ENCODE data around the gene ZNF771.

Gene ZNF771

DNA sequence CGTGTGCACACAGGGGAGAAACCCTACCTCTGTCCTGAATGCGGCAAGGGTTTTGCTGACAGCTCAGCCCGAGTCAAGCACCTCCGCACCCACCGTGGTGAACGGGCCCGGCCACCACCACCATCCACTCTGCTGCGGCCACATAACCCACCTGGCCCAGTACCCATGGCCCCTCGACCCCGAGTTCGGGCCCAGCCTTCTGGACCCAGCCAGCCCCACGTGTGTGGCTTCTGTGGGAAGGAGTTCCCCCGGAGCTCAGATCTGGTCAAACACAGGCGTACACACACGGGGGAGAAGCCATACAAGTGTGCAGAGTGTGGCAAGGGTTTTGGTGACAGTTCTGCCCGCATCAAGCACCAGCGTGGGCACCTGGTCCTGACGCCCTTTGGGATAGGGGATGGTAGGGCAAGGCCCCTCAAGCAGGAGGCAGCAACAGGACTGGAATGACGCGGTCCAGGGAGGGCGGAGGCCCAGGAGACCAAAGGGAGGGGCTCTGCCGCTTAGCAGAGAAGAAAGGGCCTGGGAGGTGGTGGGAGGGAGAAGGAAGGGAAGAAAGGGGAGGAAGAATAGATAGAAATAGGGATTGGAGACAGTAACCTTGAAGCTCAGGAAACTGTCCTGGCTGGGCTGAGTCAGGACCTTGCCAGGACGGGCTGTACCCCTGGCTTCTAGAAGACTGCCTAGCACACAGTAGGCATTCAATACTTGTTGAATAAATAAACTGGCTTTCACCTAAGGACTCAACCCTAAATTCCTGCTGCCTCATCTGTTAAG is 8.6 kb upstream of the ZNF771 start:
- DNase-seq (ENCODE audit: low read depth), result no peak

DNA sequence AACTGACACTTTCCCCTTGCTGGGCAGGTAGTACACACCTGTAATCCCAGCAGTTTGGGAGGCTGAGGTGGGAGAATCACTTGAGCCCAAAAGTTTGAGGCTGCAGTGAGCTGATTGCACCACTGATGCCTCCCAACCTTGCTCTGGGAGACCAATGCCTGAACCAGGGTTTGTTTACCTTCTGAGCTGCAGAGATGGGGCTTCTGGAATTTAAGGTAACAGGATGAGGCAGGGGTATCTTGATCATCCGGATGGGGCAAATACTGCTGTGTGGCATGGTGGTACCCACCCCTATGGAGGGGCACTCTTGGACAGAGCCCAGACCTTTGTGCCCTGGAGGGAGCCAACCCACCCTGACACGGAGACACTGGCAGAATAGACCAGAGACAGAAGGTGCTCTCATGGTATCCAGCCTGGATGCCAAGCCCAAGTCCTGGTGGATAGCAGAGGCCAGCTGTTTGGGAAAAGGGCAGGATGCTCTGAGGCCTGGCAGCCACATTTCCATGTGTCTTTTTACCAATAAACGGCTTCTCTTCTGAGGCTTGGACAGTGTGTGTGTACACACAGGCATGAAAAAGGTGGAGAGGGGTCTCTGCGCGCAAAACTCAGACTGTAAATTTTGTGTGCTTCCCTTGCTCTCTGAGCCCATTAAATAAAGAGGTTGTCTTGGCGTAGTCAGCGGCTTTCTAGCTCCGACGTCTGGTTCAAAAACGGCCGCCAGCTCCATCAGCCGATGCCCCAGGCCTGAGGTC is 7.8 kb upstream of the ZNF771 start:
- DNase-seq (ENCODE audit: low read depth), result no peak

DNA sequence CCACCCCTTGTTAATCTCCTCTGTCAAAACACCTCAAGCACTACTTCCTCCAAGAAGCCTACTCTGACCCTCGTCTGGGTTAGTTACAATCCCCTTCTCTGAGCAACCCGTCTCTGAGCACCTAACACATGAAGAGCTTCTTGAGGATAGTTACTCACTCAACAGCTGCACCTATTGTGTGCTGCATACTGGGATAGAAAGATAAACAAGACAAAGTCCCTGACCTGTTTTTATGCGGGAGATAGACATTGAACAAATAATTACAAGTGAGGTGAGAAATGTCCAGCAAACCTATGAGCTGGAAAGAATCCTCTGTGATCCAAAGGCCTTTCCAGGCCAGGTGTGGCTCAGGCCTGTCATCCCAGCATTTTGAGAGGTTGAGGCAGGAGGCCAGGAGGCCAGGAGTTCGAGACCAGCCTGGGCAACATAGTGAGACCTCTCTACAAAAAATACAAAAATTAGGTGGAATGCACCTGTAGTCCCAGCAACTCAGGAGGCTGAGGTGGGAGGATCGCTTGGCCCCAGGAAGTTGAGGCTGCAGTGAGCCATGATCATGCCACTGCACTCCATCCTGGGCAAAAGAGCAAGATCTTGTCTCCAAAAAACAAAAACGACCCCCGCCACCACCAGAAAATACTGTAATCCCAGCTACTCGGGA is 5.5 kb upstream of the ZNF771 start:
- no peak for DNase-seq (ENCODE audit: low read depth)

DNA sequence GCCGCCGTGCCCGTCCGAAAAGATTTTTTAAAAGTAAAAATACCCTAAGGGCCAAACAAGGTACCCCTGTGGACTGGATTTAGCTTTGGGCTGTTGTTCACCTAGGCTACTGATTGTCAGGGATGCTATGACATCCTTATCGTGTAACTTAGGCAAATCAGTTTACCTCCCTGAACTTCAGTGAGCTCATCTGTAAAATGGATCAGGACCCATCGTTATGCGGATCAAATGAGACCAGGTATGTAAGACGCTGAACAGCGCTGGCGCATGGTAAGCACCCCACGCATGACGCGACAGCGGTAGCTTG is 658 bp upstream of the ZNF771 start:
- no peak for DNase-seq (ENCODE audit: low read depth)

DNA sequence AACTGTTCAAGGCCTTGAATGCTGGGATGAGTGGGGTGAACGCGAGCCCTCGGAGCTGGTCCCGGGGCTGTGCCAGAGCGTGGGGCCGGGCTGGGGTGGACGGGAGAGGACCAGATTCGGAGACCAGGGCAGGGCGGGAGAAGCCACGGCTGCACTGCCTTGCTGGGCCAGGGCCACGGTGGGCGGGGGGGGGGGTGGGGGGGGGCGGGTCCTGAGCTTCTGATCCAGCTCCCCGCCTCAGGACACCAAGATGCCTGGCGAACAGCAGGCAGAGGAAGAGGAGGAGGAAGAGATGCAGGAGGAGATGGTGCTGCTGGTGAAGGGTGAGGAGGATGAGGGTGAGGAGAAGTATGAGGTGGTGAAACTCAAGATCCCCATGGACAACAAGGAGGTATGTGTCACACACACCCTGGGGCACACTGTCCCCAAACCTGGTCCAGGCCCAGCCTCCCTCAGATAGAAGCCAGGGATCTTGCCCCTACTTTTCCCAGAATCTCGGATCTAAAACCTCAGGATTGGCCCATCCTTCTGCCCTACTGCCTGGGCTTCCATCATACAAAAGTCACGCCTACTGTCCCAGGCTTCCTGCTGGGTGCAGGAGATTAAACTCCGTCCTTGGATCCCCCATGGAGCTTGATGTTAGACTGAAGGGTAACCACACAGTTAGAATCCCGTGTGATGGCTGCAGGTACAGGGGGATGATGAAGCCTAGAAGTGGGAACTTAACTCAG is 563 bp downstream of the ZNF771 start:
- no peak for DNase-seq (ENCODE audit: low read depth)

DNA sequence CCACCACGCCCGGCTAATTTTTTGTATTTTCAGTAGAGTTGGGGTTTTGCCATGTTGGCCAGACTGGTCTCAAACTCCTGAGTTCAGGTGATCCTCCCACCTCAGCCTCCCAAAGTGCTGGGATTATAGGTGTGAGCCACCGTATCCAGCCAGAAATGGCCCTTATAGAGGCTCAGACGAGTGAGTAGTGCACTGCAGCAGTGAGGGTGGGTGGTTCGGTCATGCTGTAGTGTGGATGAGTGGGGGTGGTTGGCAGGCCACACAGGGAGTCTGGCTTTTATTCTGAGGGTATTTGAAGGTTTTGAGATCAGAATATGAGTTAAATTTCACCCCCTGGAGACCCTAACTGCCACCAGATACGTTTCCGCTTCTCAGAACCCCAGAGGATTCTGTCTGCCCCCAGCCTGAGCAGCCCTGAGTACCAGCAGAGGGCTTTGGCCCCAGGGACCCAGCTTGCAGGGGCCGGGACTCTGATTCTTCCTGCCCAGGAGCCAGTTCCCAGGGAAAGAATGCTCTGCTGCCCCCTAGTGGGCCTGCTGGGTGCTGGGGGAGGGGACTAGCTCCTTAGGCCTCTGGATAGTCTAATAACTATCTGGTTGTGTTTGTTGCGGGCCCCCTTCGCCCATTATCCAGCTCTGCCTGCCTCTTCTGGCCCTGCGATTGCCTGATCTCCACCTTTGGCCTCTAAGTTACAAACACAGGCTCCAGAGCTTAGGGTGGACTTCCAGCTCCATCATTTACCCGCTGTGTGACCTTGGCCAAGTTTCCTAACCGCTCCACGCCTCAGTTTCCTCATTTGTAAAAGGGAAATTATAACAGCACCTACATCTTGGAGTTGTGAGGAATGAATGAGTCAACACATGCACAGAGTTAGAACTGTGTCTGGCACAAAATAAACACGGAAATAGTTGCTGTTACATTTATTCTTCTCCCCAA is 2.0 kb downstream of the ZNF771 start:
- peak; percentile 89 for DNase-seq (ENCODE audit: low read depth)

DNA sequence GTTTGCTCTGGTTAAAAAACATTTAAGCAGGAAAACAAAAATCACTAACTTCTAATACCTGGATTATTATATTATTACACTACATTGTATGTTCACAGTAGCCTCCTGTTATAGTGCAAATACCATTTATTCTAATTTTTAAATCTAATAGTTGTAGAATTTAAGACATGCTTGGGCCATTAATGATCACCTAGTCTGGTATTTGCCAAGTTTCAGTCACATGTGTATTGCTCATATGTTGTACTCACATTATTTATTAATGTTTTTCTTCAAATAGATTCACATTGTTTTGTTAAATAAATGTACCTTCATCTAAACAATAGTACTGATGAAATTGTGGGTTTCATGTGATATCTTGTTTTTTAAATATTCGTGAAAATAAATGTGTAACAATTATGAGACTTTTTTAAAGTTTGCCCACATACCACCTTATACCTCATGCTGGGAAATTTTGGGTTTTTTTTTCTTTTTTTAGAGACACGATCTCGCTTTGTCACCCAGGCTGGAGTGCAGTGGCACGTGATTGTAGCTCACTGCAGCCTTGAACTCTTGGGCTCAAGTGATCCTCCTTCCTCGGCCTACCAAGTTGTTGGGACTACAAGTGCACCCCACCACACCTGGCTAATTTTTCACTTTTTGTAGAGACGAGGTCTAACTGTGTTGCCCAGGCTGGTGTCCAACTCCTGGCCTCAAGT is 5.9 kb downstream of the ZNF771 start:
- DNase-seq (ENCODE audit: low read depth), result no peak

DNA sequence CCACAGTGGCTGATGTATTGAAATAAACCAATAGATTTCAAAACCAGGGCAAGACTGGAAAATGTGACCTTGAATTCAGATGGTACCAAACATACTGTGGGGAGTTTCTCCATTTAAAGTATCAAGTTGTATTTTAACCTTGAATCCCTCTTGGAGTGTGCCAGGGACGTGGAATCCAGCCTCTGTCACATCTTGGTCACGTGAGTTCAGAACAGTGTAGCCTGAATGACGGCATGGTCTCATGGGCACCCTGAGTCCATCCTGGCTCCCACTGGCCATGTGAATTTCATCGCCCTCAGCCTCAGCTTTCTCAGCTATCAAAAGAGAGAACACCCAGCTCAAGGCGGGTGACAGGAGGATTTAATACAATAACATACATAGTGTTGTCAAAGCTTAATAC is 6.8 kb downstream of the ZNF771 start:
- DNase-seq (ENCODE audit: low read depth), result no peak

DNA sequence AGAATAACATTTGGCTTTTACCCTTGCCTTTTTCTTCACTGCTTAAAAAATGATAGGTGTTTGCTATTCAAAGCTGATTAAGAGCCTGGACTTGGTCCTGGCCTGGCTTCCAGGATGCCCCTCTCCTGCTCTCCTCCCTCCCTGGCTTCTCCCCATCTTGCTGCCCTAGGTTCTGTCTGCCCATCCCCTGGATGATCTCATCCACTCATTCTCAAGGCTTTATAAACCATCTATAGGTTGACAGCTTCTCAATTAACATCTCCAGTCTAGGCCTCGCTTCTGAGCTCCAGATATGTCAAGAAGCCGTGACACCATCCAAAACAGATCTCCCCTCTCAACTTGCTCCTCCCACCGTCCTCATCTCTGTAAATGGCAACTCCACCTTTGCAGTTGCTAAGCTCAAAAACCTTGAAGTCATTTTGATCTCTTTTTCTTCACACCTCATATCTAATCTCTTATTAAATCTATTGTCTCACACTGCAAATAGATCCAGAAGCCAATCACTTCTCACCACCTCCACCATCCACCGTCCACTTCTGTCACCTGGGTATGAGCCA is 8.7 kb downstream of the ZNF771 start:
- DNase-seq (ENCODE audit: low read depth), result no peak

DNA sequence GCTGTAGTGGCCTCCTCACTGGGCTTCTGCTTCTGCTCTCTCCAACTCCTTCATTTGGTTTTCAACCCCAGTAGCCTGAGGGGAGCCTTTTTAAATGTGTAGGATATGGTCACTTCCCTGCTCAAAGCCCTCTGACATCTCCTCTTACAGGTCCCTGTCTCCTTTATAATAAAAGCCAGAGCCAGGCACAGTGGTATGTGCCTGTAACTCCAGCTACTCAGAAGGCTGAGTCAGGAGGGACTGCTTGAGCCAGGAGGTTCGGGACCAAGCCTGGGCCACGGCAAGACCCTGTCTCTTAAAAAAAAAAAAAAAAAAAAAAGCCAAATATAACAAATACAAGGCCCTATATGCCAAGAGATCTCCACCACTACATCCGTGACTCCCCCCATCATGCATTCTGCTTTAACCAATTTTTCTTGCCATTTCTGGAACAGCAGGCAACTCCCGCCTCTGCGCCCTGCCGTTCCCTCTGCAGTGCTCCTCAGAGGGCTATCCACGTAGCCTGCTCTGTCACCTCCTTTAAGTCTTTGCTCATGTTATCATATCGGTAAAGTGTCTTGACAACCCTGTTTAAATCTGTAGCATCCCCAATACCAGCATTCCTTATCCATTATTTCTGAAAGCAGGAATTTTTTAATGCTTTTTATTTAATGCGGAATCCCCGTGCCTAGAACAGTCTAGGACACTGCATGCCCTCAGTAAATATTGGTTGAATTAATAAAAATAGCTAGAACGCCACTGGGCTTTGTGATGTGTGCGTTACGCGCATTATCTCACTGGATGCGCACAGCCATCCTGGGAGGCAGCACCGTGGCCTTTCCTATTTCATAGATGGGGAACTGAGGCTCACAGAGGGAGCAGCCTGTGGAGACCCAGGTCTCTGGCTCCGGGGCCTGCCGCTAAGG is 9.5 kb downstream of the ZNF771 start:
- no peak for DNase-seq (ENCODE audit: low read depth)

DNA sequence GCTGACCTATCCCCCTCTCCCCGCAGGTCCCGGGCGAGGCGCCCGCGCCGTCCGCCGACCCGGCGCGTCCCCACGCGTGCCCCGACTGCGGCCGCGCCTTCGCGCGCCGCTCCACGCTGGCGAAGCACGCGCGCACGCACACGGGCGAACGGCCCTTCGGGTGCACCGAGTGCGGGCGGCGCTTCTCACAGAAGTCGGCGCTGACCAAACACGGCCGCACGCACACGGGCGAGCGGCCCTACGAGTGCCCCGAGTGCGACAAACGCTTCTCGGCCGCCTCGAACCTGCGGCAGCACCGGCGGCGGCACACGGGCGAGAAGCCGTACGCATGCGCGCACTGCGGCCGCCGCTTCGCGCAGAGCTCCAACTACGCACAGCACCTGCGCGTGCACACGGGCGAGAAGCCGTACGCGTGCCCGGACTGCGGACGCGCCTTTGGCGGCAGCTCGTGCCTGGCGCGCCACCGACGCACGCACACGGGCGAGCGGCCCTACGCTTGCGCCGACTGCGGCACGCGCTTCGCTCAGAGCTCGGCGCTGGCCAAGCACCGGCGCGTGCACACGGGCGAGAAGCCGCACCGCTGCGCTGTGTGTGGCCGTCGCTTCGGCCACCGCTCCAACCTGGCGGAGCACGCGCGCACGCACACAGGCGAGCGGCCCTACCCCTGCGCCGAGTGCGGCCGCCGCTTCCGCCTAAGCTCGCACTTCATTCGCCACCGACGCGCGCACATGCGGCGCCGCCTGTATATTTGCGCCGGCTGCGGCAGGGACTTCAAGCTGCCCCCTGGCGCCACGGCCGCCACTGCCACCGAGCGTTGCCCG is 10.3 kb downstream of the ZNF771 start:
- peak; percentile 83 for DNase-seq (ENCODE audit: low read depth)

DNA sequence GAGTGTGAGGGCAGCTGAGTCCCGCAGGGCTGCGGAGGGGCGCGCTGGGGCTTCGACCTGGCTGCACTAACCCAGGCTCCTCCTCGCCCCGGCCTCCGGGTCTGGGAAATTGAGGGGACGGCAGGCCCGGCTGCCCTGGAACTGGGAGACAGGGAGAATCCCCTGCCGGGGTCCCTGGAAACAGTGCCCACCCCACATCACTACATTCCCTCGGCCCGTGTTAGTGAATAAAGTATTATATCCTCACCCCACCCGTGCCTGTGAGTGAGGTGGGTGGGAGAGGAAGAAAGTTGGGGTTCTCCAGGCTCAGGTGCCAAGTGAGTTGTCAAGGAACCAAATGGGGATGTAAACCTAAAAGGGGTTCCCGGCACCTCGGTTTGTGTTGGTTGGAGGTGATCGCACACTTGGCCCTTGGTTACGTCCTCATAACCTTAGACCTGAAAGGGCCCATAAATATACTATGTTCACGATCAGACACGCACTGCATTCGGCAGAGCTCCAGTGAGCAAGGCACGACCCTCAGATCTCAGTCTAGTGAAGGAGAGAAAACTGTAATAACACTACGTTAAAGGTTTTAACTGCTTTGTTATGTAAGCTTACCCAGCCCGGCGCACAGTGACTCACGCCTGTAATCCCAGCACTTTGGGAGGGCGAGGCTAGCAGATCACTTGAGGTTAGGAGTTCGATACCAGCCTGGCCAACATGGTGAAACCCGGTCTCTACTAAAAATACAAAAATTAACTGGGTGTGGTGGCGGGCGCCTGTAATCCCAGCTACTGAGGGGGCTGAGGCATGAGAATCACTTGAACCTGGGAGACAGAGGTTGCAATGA is 11.2 kb downstream of the ZNF771 start:
- DNase-seq (ENCODE audit: low read depth), result no peak

DNA sequence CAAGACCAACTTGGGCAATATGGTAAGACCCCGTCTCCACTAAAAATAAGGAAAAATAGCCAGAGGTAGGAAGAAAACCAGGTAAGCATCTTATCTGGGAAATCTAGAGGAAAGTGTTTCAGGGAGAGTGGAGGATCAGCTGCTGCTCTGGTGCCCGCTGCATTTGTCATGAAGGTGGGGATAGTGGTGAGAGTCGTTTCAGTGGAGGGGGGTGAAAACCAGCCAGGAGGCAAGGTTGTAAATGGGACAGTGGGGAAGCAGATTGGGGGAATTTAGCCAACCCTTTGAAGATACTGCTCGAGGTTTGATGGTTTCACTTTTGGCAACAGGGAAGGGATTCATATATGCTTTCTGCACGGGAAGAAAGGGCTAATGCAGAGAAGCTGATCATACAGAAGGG is 13.6 kb downstream of the ZNF771 start:
- DNase-seq (ENCODE audit: low read depth), result no peak

DNA sequence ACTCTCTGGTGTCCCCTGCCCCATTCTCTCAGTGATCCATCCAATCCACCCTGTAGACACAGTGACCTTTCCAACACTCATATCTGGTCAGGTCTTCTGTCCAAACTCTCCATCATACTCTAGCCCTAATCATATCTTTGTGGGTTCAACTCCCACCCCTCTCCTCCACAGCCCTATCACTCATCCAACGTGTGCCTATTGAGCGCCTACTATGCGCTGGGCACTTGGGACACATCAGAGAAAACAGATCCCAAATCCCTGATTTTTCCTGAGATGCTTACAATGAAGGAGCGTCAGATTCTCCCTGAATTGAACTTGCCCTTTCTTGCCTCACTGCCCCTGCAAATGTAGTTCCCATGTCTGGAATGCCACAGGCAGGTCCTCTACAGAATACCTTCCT is 20.6 kb downstream of the ZNF771 start:
- DNase-seq (ENCODE audit: low read depth), result no peak

DNA sequence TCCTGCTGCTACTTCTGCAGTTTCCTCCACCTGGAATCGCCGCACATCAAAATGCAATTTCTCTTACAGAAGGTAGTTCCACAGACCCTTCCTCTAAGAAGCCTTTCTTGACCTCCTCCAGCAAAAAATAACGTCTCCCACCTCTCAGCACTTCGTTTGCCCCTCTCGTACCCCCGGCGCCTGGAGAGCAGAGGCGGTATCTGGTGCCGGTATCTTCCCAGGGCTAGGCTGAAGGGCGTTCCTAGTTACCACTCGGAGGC is 21.9 kb downstream of the ZNF771 start:
- no peak for DNase-seq (ENCODE audit: low read depth)

DNA sequence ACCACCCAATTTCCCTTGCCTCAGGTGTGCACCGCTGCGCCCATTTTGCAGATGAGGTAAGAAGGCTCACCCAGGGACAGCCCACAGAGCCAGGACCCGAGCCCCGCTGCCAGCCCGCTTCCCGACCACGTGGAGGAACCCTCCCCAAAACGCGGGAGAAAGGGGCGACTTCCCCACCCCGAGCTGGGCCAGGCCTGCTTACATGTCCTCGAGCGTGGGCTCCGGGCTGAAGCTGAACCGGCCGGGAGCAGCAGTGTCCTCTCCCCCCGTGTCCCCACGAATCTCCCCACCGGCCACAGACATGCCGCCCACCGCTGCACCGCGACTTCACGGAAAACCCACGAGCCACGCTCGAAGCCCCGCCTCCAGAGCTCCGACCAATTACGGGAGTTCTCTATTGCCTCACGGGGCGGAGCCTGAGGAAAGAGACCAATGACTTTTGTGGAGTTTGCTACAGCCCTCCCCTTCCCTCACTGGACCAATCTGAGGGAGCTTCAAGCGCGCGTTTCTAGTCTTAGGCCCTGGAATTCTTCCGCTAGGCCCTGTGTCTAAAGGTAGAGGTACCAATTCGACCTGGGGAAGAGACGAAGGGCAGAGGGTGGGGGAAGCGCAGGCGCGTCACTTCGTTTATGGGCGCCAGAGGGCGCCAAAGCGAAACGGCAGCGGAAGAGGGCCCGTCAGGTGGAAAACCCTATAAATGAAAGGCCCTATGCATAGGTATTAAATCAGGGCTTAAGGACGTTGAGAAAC is 22.4 kb downstream of the ZNF771 start, which contains the start of gene DCTPP1:
DCTPP1 (minus strand) TSS at position 353 of the 750 bp plus-strand sequence; CDS start at position 303, 50 bp downstream.
- peak; percentile 94 for DNase-seq (ENCODE audit: low read depth)

DNA sequence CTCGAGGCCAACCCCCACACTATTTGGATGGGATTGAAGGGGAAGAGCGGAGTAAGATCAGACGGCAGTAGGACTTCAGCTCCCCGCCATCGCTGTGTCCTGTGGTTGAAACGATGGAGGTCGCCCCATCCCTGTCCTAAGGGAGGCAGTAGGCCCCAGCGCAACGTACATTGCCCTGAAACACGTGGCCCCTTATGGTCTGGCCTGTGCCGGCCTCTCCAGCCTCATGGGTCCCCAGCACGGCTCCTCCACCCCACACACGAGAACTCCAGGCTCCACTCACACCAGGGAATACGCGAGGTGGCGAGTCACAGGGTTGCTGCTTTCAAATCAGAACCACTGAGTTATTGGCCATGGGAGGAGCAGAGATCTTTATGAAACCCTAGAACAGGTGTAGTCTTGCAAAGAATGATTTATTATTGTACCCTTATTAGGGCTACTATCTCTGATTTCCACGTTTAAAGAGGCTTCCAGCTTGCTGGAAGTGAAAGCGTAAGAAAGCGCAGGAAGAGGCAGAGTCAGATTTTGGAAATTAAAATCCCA is 23.1 kb downstream of the ZNF771 start:
- peak; percentile 10 for DNase-seq (ENCODE audit: low read depth)

Measured in T follicular helper cell (primary cell).